Peyer's patch (tissue), 4 donors: ENCODE measurements around the gene BHLHA15. TPM values are rescaled to one million over a fixed set of nuclear protein-coding genes. Genes with fewer than 3 reads are reported as not detected.

Experiments used
- DNase-seq, 3 donors: peaks; one replicate each; pipeline ENCODE4 v3.0.0-alpha.2; 2017 to 2019
- H3K27ac ChIP-seq, 4 donors: fragments of 200-600 bp; sonication (generic); one replicate each; pipeline ENCODE4 v1.5.1; 2016 to 2019
- H3K27me3 ChIP-seq, 2 donors: fragments of 200-600 bp; sonication (generic); one replicate each; pipeline ENCODE4 v1.5.1; 2019
- H3K36me3 ChIP-seq, 3 donors: fragments of 200-600 bp; sonication (generic); one replicate each; pipeline ENCODE4 v1.5.1; 2016 to 2019
- H3K4me1 ChIP-seq, 4 donors: fragments of 200-600 bp; sonication (generic); one replicate each; pipeline ENCODE4 v1.5.1; 2016 to 2019
- H3K4me3 ChIP-seq, 4 donors: fragments of 200-600 bp; sonication (generic); 1 replicate in 3 of 4; 2 replicates in 1 of 4; pipeline ENCODE4 v1.5.1; 2016 to 2019; ENCODE audit warnings: mild to moderate bottlenecking in 1 of 4
- H3K9me3 ChIP-seq, 4 donors: fragments of 200-600 bp; sonication (generic); one replicate each; pipeline ENCODE4 v1.5.1; 2016 to 2019; ENCODE audit warnings: mild to moderate bottlenecking in 1 of 4
- POLR2A ChIP-seq, 2 donors: fragments of 450-650 bp; IDR thresholded peaks; one replicate each; pipeline ENCODE4 v1.5.1; 2017; ENCODE audit warnings: antibody characterized with exemption in 2 of 2, mild to moderate bottlenecking in 2 of 2, moderate library complexity in 2 of 2
- total RNA-seq, 4 donors: library from RNA; depleted of rRNA; stranded (reverse); fragments of >200 nt; gene quantifications; one replicate each; pipeline ENCODE4 v1.1.0, GENCODE V29; 2016
- TF ChIP-seq, protein P1 (sequence below), 6 experiments: fragments of 450-650 bp in 4 of 6; fragments of 200-600 bp in 2 of 6; sonication (generic) in 1 of 6; IDR thresholded peaks; one replicate each; pipeline ENCODE4 v1.5.1; 2017 to 2019; ENCODE audit warnings: antibody characterized with exemption in 6 of 6, mild to moderate bottlenecking in 3 of 6, moderate library complexity in 1 of 6

Gene BHLHA15
- total RNA-seq, 4 donors from 2014 or later, result 1.6 to 9.9 TPM; not detected in 2

- peaks cover 0 to 42% (median 0%) of the 10 kb centered on the region in 3 donors for H3K36me3 ChIP-seq
- TF ChIP-seq, protein P1, sequence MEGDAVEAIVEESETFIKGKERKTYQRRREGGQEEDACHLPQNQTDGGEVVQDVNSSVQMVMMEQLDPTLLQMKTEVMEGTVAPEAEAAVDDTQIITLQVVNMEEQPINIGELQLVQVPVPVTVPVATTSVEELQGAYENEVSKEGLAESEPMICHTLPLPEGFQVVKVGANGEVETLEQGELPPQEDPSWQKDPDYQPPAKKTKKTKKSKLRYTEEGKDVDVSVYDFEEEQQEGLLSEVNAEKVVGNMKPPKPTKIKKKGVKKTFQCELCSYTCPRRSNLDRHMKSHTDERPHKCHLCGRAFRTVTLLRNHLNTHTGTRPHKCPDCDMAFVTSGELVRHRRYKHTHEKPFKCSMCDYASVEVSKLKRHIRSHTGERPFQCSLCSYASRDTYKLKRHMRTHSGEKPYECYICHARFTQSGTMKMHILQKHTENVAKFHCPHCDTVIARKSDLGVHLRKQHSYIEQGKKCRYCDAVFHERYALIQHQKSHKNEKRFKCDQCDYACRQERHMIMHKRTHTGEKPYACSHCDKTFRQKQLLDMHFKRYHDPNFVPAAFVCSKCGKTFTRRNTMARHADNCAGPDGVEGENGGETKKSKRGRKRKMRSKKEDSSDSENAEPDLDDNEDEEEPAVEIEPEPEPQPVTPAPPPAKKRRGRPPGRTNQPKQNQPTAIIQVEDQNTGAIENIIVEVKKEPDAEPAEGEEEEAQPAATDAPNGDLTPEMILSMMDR (IDR thresholded peaks at IDR 0.05), result no peak
- H3K27me3 ChIP-seq, result no peaks in the 10 kb centered on the region
- no peak overlapping the region for H3K4me3 ChIP-seq
- no peak overlapping the region for H3K27ac ChIP-seq
- no peak for DNase-seq
- H3K9me3 ChIP-seq, result no peaks in the 10 kb centered on the region
- no peaks in the 10 kb centered on the region for H3K4me1 ChIP-seq
Measured at GRCh38 chr7:98171449-98171848, 39.8 kb upstream of the BHLHA15 start.

GRCh38 chr7:98174334-98175259 lies 36.6 kb upstream of the BHLHA15 start:
- H3K27me3 ChIP-seq, result no peaks in the 10 kb centered on the region
- no peaks in the 10 kb centered on the region for H3K4me1 ChIP-seq
- no peaks in the 10 kb centered on the region for H3K9me3 ChIP-seq
- DNase-seq, result no peak
- no peak overlapping the region for H3K27ac ChIP-seq
- TF ChIP-seq, protein P1 (IDR thresholded peaks at IDR 0.05), result no peak
- TF ChIP-seq POLR2A (IDR thresholded peaks at IDR 0.05), result no peak
- H3K36me3 ChIP-seq, result peaks cover 0 to 58% (median 0%) of the 10 kb centered on the region in 3 donors
- H3K4me3 ChIP-seq, result no peak overlapping the region

DNA sequence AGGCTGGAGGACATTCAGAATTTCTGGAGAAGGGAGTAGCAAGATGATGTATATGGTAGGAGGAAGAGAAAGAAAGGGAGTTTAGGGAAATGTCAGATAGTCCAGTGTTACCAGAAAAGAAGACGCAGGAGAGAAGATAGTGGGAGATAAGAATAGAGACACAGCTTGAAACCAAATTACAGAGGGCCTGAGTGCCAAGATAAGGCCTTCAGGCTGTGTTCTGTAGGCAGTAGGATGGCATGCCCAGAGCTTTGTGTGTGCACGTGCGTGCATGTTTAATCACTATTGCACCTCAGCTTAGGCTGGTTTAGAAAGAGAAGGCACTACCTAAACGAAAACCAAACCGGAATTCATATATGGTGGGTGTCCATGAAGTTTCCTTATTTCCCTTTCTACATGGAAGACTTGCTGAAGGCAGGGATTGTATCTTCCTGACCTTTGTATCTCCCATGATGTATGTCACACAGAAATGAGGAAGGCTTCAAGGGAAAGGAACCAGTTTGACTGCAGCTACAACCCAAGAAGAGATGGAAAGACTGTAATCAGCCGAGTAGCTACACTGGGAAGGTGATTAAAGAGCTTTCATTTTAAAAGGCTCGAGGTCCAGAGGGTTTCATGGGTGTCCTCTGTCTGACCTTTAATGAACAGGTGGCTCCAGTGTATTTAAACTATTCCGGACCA lies 35.8 kb upstream of the BHLHA15 start:
- no peaks in the 10 kb centered on the region for H3K4me1 ChIP-seq
- TF ChIP-seq POLR2A (IDR thresholded peaks at IDR 0.05), result no peak
- TF ChIP-seq, protein P1 (IDR thresholded peaks at IDR 0.05), result no peak
- H3K27me3 ChIP-seq, result no peaks in the 10 kb centered on the region
- no peak overlapping the region for H3K27ac ChIP-seq
- H3K4me3 ChIP-seq, result no peak overlapping the region
- no peaks in the 10 kb centered on the region for H3K9me3 ChIP-seq
- peaks cover 0 to 58% (median 0%) of the 10 kb centered on the region in 3 donors for H3K36me3 ChIP-seq
- no peak for DNase-seq

- no peaks in the 10 kb centered on the region for H3K9me3 ChIP-seq
- H3K4me1 ChIP-seq, result no peaks in the 10 kb centered on the region
- H3K27ac ChIP-seq, result no peak overlapping the region
- H3K27me3 ChIP-seq, result no peaks in the 10 kb centered on the region
- no peak for TF ChIP-seq POLR2A (IDR thresholded peaks at IDR 0.05)
- TF ChIP-seq, protein P1 (IDR thresholded peaks at IDR 0.05), result no peak
- peaks cover 0 to 47% (median 0%) of the 10 kb centered on the region in 3 donors for H3K36me3 ChIP-seq
- DNase-seq, result no peak
- no peak overlapping the region for H3K4me3 ChIP-seq
Measured at GRCh38 chr7:98177553-98177952, 33.7 kb upstream of the BHLHA15 start.

DNA sequence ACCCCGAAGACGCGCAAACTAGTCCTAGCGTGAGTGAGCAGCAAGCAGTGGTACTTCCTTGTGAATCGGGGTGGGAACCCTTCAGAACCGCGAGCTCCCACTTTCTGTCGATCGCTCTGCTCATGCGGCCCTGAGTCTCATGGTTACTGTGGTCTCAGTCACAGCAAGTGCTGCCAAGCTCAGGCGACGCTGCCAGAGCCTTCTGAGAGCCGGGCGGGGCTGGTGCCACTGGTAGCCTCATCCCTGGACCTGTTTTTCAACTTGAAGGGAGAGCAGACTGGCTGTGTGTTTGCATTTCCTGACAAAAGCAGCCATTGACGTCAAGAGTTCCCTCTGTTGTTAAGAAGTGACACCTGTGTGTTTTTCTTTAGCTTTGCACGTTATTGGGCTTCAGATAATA lies 32.9 kb upstream of the BHLHA15 start:
- H3K27ac ChIP-seq, result no peak overlapping the region
- H3K27me3 ChIP-seq, result no peaks in the 10 kb centered on the region
- H3K9me3 ChIP-seq, result no peaks in the 10 kb centered on the region
- DNase-seq, result no peak
- no peaks in the 10 kb centered on the region for H3K4me1 ChIP-seq
- H3K36me3 ChIP-seq, result peaks cover 0 to 42% (median 0%) of the 10 kb centered on the region in 3 donors
- no peak overlapping the region for H3K4me3 ChIP-seq
- TF ChIP-seq POLR2A (IDR thresholded peaks at IDR 0.05), result no peak
- TF ChIP-seq, protein P1 (IDR thresholded peaks at IDR 0.05), result no peak
